Measurements from ENCODE around the gene MRPL58.
"Not testable (repeated sequence)": the region's sequence is repeated elsewhere in the genome, so short reads cannot be mapped to it uniquely, and the experiment has no call there.

MRPL58 gene

DNA sequence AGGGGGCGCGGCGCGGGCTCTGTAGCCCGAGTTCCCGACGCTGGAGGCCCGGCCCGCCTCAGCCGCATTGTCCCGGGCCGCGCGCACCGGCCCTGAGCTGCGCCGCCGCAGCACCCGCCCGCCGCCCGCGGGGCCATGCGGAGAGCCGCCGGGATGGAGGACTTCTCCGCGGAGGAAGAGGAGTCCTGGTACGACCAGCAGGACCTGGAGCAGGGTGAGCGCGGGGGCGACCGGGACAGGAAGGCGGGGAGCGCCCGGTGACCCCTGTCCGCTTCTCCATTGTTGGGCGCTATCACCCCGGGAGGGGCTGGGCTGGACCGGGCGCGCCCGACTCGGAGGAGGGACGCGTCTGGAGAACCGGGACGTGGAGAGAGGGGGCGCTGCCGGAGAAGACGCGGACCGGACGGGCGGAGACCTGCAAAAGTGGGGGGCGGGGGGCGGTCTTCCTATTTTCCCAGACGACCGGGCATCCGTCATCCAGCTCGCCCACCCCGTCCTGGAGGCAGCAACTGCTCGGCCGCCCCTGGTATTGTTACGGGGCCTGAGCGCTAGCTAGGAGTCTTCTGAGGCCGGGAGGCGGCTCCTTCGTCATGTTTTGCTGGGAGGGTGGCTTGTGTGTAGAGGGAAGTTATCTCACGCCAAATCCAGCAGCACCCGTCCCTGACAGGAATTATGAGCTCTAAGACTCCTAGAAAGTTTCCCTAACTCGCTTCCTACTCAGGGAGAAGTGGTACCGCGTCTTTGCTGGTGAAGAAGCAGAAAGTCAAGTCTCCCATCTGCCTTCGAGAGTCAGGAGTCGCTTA, 24.4 kb upstream of the MRPL58 start:
- DNase-seq: no peak

GRCh38 chr17:74990581-74991105, 21.8 kb upstream of the MRPL58 start:
- no peak for DNase-seq

- DNase-seq: no peak
Measured at GRCh38 chr17:74992223-74992622, 20.2 kb upstream of the MRPL58 start.

- DNase-seq: no peak
Measured at GRCh38 chr17:74994440-74994839, 18.0 kb upstream of the MRPL58 start.

DNA sequence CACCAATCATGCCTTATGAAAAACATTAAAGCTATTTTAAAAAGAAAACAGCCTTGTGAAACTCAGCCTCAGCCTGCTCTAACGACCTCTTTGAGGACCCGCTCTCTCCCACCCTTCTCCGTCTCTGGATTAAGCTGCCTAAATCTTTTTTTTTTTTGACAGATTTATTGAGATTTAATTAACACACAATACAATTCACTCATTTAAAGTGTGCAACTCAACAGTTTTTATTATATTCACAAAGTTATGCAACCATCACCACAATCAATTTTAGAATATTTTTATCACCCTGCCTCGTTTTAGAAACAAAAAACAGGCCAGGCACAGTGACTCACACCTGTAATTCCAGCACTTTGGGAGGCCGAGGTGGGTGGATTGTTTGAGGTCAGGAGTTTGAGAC, 16.6 kb upstream of the MRPL58 start:
- DNase-seq: no peak

DNA sequence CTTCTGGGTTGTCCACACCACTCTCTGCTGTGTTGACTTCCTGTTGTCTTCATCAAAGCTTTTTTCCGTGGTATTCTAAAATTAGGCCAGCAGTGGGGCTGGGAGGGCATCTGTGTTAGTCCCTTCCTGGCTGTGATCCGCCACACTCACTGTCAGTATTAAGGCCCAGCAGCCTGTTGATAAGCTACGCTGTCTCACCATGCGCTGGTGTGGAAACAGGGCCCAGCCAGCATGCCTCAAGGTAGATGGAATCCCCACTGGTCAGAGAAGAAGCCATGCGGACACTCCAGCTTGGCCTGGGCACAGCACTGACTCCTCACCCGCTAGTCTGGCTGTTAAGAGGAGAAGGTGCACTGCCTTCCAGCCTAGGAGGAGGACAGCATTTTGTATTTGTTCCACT, 13.7 kb upstream of the MRPL58 start:
- no peak for DNase-seq

DNA sequence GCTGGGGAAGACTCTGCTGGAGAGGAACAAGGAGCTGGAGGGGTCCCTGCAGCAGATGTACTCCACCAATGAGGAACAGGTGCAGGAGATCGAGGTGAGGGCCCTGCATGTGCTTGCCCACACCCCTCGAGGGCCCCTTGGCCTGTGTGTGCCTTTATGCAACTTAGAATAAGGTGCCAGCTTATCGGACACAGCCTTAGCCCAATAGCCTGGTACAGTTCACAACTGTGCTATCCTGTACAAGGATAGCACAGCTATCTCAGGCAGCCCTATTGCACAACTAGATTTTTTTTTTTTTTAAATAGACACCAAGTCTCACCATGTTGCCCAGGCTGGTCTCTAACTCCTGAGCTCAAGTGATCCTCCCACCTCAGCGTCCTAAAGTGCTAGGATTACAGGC, 12.9 kb upstream of the MRPL58 start:
- DNase-seq: no peak

DNA sequence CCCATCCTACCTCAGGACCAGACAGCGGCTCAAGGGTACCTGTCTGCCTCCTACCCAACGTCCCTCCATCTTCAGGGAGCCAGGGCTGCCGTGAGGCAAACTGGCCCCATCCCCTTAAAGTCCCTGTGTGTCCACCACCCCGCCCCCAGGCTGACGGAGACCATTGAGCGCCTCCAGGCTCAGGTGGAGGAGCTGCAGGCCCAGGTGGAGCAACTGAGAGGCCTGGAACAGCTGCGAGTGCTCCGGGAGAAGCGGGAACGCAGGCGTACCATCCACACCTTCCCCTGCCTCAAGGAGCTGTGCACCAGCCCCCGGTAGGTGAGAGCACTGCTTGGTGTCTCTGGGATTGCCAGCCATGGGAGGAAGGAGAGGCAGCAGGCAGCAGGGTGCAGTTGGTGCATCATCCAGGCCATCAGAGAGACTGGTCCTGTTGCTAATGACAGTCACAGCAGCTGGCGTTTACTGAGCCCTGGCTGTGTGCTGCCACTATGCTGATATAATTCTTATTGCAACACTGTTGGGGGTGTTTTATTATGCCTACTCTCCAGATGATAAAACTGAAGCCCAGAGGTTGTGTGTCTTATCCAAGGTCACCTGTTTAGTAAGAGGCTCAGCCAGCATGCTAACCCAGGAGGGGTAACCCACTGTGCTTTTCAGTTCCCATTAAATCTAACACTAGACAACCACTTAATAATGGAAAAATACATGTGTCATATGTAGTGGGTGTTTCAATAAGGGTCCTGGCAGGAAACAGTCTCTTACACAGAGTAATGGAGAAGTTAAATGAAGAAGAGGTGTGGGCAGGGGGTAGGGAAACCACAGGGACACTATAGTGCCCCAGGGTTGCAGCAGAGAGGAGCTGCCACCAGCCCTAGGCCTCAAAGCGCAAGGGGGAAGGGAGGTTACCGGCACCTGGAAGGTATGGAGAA, 10.3 kb upstream of the MRPL58 start:
- DNase-seq: no peak

DNA sequence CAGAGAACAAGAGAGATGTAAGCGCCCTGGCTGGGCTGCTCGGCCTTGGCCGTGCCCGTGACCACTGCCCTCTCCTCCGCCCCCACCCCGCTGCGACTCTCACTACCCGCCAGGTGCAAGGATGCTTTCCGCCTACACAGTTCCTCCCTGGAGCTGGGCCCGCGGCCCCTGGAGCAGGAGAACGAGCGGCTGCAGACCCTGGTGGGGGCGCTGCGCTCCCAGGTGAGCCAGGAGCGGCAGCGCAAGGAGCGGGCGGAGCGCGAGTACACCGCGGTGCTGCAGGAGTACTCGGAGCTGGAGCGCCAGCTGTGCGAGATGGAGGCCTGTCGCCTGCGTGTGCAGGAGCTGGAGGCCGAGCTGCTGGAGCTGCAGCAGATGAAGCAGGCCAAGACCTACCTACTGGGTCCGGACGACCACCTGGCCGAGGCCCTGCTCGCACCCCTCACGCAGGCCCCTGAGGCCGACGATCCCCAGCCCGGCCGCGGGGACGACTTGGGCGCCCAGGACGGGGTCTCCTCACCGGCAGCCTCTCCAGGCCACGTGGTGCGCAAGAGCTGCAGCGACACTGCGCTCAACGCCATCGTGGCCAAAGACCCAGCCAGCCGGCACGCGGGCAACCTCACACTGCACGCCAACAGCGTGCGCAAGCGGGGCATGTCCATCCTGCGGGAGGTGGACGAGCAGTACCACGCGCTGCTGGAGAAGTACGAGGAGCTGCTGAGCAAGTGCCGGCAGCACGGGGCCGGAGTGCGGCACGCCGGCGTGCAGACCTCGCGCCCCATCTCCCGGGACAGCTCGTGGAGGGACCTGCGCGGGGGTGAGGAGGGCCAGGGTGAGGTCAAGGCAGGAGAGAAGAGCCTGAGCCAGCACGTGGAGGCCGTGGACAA, 9.2 kb upstream of the MRPL58 start:
- DNase-seq: no peak

- DNase-seq: no peak
Measured at GRCh38 chr17:75003957-75004355, 8.5 kb upstream of the MRPL58 start.

DNA sequence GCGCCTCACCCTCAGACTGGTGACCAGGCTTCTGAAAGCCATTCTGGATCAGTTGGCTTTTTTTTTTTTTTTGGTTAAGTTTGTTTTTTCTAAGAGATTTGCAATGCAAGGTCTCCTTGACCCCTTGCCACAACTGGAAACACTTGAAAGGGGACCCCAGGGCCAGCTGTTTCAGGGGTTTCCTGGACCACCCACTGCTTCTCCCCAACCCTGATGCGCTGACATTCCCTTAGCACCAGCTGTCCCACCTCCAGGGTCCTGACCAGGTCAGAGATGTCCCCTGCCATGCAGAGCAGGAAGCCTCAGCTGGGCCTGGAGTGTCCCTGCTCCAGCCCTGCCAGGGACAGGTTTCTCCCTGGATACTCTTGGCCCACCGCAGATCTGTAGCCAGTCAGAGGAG, 8.1 kb upstream of the MRPL58 start:
- DNase-seq: no peak

GRCh38 chr17:75005291-75005690, 7.2 kb upstream of the MRPL58 start:
- DNase-seq: no peak

- DNase-seq: not testable (repeated sequence)
Measured at GRCh38 chr17:75006084-75006483, 6.4 kb upstream of the MRPL58 start.

GRCh38 chr17:75006653-75007052, 5.8 kb upstream of the MRPL58 start:
- DNase-seq: no peak

DNA sequence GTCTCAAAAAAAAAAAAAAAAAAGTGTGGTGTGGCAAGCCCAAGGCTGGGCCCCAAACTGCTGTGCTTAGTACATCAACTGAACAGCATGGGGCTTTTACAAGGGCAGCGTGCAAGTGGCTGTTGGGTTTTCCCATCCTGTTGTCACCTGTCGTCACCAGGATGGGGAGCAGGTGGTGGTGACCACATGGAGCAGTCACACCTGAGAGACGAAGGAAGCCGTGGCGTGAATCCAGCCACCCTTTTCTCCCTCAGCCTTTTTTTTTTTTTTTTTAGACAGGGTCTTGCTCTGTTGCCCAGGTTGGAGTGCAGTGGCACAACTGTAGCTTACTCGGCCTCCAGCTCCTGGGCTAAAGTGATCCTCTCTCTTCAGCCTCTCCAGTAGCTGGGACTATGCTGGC, 4.1 kb upstream of the MRPL58 start:
- no peak for DNase-seq

GRCh38 chr17:75009139-75009724, 3.2 kb upstream of the MRPL58 start:
- no peak for DNase-seq

DNA sequence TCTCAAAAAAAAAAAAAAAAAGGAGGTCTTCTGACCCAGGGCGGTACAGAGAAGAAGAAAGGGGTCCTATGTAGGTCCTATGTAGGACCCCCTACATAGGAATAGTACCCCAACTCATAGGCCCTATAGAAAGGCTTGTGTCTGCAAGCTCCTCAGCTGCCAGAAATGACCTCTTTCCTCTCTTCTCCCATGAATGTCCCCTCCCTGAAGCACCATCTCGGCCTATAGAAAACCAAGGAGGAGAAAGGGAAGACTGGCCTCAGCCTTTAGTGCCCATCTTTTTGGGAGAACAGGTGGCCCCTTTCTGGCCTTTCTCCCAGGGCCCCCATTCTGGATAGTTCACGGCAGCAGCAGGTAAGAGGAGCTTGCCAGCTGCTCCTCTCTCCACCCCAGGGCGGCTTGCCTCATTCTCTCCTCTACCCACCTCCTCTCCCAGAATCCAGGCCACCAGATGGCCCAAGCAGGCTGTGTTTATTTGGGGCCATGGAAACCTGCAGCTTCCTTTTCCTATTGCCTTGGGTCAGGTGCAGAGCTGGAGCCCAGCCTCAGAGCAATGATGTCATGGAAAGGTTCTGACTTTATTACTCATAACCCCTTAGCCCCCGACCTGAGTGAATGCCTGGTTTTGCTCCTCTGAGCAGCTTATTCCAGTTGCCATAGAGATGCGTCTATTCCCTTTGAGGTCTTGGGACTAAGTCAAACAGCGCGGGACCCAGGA, 1.6 kb upstream of the MRPL58 start:
- DNase-seq: peak in 1 of 2 donors; percentile 9

GRCh38 chr17:75011401-75012095, 922 bp upstream of the MRPL58 start:
- no peak for DNase-seq

- no peak for DNase-seq
Measured at GRCh38 chr17:75012096-75012345, 449 bp upstream of the MRPL58 start.

DNA sequence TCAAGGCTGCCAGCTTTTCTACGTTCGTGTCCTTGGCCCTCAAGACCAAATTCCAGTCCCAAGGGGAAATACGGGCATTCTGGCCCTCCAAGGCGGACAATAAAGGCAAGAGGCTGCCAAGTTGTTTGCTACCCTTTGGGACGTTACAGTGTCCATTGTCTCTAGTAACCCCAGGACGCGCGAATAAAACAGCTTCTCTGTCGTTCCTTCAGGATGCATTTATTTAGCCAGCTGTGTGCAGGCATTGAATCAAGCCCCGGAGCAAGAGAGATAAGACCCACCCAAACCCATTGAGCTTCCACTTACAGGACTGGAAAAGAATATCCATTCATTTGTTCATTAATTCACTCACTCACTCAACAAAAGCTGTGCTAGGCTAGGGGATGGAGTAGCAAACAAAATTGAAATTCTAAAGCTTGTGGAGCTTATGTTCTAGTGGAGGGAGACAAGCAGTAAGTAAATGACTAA, 656 bp downstream of the MRPL58 start:
- no peak for DNase-seq

- DNase-seq: no peak
Measured at GRCh38 chr17:75019146-75019545, 6.7 kb downstream of the MRPL58 start.

All from activated CD4-positive, alpha-beta T cell treated with anti-CD3 and anti-CD28 coated beads for 4 hours (primary cell).